Endothelial cell of umbilical vein (primary cell): ENCODE measurements around the gene RAD51C. TPM values are rescaled to one million over a fixed set of nuclear protein-coding genes. Genes with fewer than 3 reads are reported as not detected.

ENCODE experiments used
- BruUV-seq: library from RNA; stranded (reverse); fragments of 400-500 nt; replicated peaks from 2 replicates; lab custom pipeline; 2021; lab: Mats Ljungman, UMichigan
- CTCF ChIA-PET: fragments of 300-600, 350-600 bp; sonication (Branson Sonifier 250); formaldehyde crosslinking; loops from one replicate; lab custom pipeline; 2021; ENCODE audit warnings: antibody characterized with exemption, inconsistent platforms; lab: Charles Lee
- POLR2A ChIA-PET: fragments of 300-600, 350-600 bp; sonication (Branson Sonifier 250); formaldehyde crosslinking; loops from one replicate; lab custom pipeline; 2021; ENCODE audit warnings: antibody characterized with exemption, inconsistent platforms; lab: Charles Lee
- DNase-seq: peaks from one replicate; pipeline ENCODE4 v3.0.0-alpha.2; 2011; ENCODE audit warnings: low read depth, low spot score
- FAIRE-seq: peaks from 2 replicates; lab custom pipeline; 2011; peaks lifted over from hg19 to GRCh38; lab: Jason Lieb, UNC
- H2AFZ ChIP-seq: 2 replicates; pipeline ENCODE4 v1.6.0; 2012; ENCODE audit warnings: low read depth, low read length, control low read depth, inconsistent platforms
- H3K27ac ChIP-seq: 2 replicates; pipeline ENCODE4 v1.5.1; 2011; ENCODE audit warnings: low read depth, mild to moderate bottlenecking, control low read depth, low read length, moderate library complexity; ENCODE audit not compliant: insufficient read depth
- H3K27me3 ChIP-seq, 2 experiments: 2 replicates each; pipeline versions ENCODE4 v1.6.0 to v1.6.1; 2011; ENCODE audit warnings: low read length in 2 of 2, mixed read lengths in 1 of 2; ENCODE audit not compliant: control insufficient read depth in 2 of 2, insufficient read depth in 2 of 2
- H3K36me3 ChIP-seq, 2 experiments: 2 replicates in 1 of 2; 3 replicates in 1 of 2; pipeline ENCODE4 v1.5.1; 2011; ENCODE audit warnings: low read length in 2 of 2, mild to moderate bottlenecking in 1 of 2, moderate library complexity in 1 of 2; ENCODE audit not compliant: control insufficient read depth in 2 of 2, insufficient read depth in 2 of 2; ENCODE audit errors: extremely low read depth in 1 of 2
- H3K4me1 ChIP-seq: 3 replicates; pipeline ENCODE4 v1.5.1; 2011; ENCODE audit warnings: mild to moderate bottlenecking, low read length; ENCODE audit not compliant: control insufficient read depth, insufficient read depth; ENCODE audit errors: extremely low read depth
- H3K4me2 ChIP-seq: 2 replicates; pipeline ENCODE4 v1.6.1; 2011; ENCODE audit warnings: low read length, control low read depth, mixed read lengths; ENCODE audit not compliant: insufficient read depth
- H3K4me3 ChIP-seq, 3 experiments: fragments of 200-600 bp in 1 of 3; sonication (generic), shearing (Covaris generic) in 1 of 3; replicated peaks in 1 of 3; 2 replicates each; pipeline ENCODE4 v1.5.1; 2011 to 2016; ENCODE audit warnings: control low read depth in 3 of 3, low read length in 3 of 3, mild to moderate bottlenecking in 2 of 3, inconsistent platforms in 1 of 3, low read depth in 1 of 3, moderate library complexity in 1 of 3; ENCODE audit not compliant: insufficient read depth in 1 of 3
- H3K79me2 ChIP-seq: 2 replicates; pipeline ENCODE4 v1.6.0; 2012; ENCODE audit warnings: low read length, inconsistent platforms; ENCODE audit not compliant: control insufficient read depth, insufficient read depth
- H3K9ac ChIP-seq: replicated peaks from 2 replicates; pipeline ENCODE3; 2011; ENCODE audit warnings: low read length, control low read depth; ENCODE audit not compliant: insufficient read depth; ENCODE audit errors: extremely low read depth
- H3K9me1 ChIP-seq: replicated peaks from 3 replicates; pipeline ENCODE4 v1.6.0; 2011; ENCODE audit warnings: mild to moderate bottlenecking, low read length; ENCODE audit not compliant: control insufficient read depth, insufficient read depth; ENCODE audit errors: extremely low read depth
- H3K9me3 ChIP-seq: replicated peaks from 2 replicates; pipeline ENCODE4 v1.5.1; 2012; ENCODE audit warnings: low read length, inconsistent platforms; ENCODE audit not compliant: control insufficient read depth, insufficient read depth
- H4K20me1 ChIP-seq: replicated peaks from 2 replicates; pipeline ENCODE3; 2011; ENCODE audit warnings: mild to moderate bottlenecking, low read length; ENCODE audit not compliant: control insufficient read depth, insufficient read depth; ENCODE audit errors: extremely low read depth
- CTCF ChIP-seq, 2 donors: IDR thresholded peaks; 1 replicate in 1 of 2; 2 replicates in 1 of 2; pipeline ENCODE4 v1.5.1; 2011; ENCODE audit warnings: low read length in 2 of 2, mild to moderate bottlenecking in 2 of 2, moderate library complexity in 2 of 2, control low read depth in 1 of 2, inconsistent platforms in 1 of 2, low read depth in 1 of 2; ENCODE audit not compliant: insufficient read depth in 1 of 2; ENCODE audit errors: extremely low read depth in 1 of 2
- EZH2 ChIP-seq: IDR thresholded peaks from 2 replicates; pipeline ENCODE4 v1.6.1; 2012; ENCODE audit warnings: borderline replicate concordance, low read depth, mild to moderate bottlenecking, moderate library complexity, low read length, inconsistent platforms; ENCODE audit not compliant: severe bottlenecking
- FOS ChIP-seq: IDR thresholded peaks from 2 replicates; pipeline ENCODE4 v1.6.1; 2011; ENCODE audit warnings: mild to moderate bottlenecking, low read length, moderate library complexity, borderline replicate concordance; ENCODE audit not compliant: insufficient read depth
- GATA2 ChIP-seq: IDR thresholded peaks from 2 replicates; pipeline ENCODE4 v1.7.0; 2011; ENCODE audit warnings: low read depth, mild to moderate bottlenecking, moderate library complexity, mixed read lengths, low read length; ENCODE audit not compliant: insufficient read length, insufficient read depth
- JUN ChIP-seq: IDR thresholded peaks from 2 replicates; pipeline ENCODE4 v1.6.1; 2011; ENCODE audit warnings: borderline replicate concordance, low read depth; ENCODE audit not compliant: insufficient read length, insufficient read depth
- MAX ChIP-seq: IDR thresholded peaks from 2 replicates; pipeline ENCODE4 v1.6.1; 2011; ENCODE audit not compliant: insufficient read depth, insufficient read length
- MYC ChIP-seq: IDR thresholded peaks from one replicate; pipeline ENCODE4 v1.6.1; 2011; ENCODE audit warnings: mild to moderate bottlenecking, low read depth, low read length
- POLR2A ChIP-seq: IDR thresholded peaks from 2 replicates; pipeline ENCODE4 v1.6.1; 2012; ENCODE audit warnings: low read depth, mild to moderate bottlenecking, control low read depth, low read length
- POLR2AphosphoS5 ChIP-seq: IDR thresholded peaks from 2 replicates; pipeline ENCODE4 v1.6.1; 2012; ENCODE audit warnings: low read depth, mild to moderate bottlenecking, control low read depth, low read length, moderate library complexity; ENCODE audit not compliant: insufficient read depth
- dilution Hi-C: fragments of 300-500 bp; cut with MboI; formaldehyde crosslinking; loops from one replicate; pipeline ENCODE4 v1.15.0; 2019; ENCODE audit warnings: low sequenced_read_pairs; ENCODE audit not compliant: extremely low pct_ligation_motif_present
- intact Hi-C: fragments of 100-400 bp; cut with micrococcal nuclease; formaldehyde crosslinking; loops from one replicate; pipeline ENCODE4 v1.10.0; 2022
- polyA plus RNA-seq, 4 experiments: library from polyadenylated mRNA; depleted of rRNA in 3 of 4; stranded (reverse) in 3 of 4; unstranded in 1 of 4; fragments of >200 nt; gene quantifications; 2 replicates each; pipeline versions ENCODE4 v1.2.1 to v1.2.3, GENCODE V29; 2011 to 2012; ENCODE audit warnings: missing spikeins in 1 of 4
- total RNA-seq: library from RNA; stranded (reverse); gene quantifications from 2 replicates; pipeline ENCODE4 v1.2.3, GENCODE V29; 2021

The RAD51C gene
- total and polyA plus RNA-seq, 2 donors (not counting 3 experiments of a cell fraction or from before 2014, with no cell fraction given), result 24.8 to 38.9 TPM

GRCh38 chr17:58734040-58734439, 41.6 kb downstream of the RAD51C start:
- H2AFZ ChIP-seq, result no peak overlapping the region
- POLR2A ChIA-PET, result no interaction called here
- H3K9me3 ChIP-seq, result no peaks in the 10 kb centered on the region
- no peak overlapping the region for H3K9ac ChIP-seq
- no peaks in the 10 kb centered on the region for H3K27me3 ChIP-seq
- H3K9me1 ChIP-seq, result no peaks in the 10 kb centered on the region
- CTCF ChIA-PET, result interaction anchor here (0.9 to 1.5 kb wide), 2 partner anchors 13 to 17 kb away, joined by 3 to 5 read pairs; no protein-coding TSS in a partner anchor
- no TSS peak for BruUV-seq
- no peak overlapping the region for H3K4me3 ChIP-seq
- no peaks in the 10 kb centered on the region for H3K79me2 ChIP-seq
- H3K36me3 ChIP-seq, result no peaks in the 10 kb centered on the region
- no peaks in the 10 kb centered on the region for H4K20me1 ChIP-seq
- H3K4me1 ChIP-seq, result no peaks in the 10 kb centered on the region
- DNase-seq, result no peak
- no peak overlapping the region for H3K4me2 ChIP-seq
- TF ChIP-seq GATA2, result no peak
- TF ChIP-seq CTCF (IDR thresholded peaks at IDR 0.05; ENCODE audit: extremely low read depth in 1 of 2, insufficient read depth in 1 of 2, low read depth in 1 of 2, low read length in 2 of 2), result no peak
- TF ChIP-seq MAX, result no peak
- TF ChIP-seq POLR2A, result no peak
- TF ChIP-seq POLR2AphosphoS5, result no peak
- no peak for TF ChIP-seq FOS
- no peak for TF ChIP-seq EZH2
- TF ChIP-seq JUN, result no peak
- TF ChIP-seq MYC, result no peak
- FAIRE-seq, result no peak
- intact Hi-C loops (no loop called here), dilution Hi-C loops (no loop called here)
- H3K27ac ChIP-seq, result no peak overlapping the region
